H9 (cell line): ENCODE results near the gene MAP3K1. TPM values are rescaled to one million over a fixed set of nuclear protein-coding genes. Genes with fewer than 3 reads are reported as not detected.

Experiments used
- DNase-seq: peaks from one replicate; pipeline ENCODE4 v3.0.0-alpha.2; 2017
- H2AFZ ChIP-seq: one replicate; pipeline ENCODE4 v1.6.1; 2013; ENCODE audit warnings: mild to moderate bottlenecking, low read length, control low read depth, moderate library complexity
- H2AK5ac ChIP-seq: 2 replicates; pipeline ENCODE4 v1.6.1; 2013; ENCODE audit warnings: low read length, control low read depth, mixed read lengths; ENCODE audit not compliant: insufficient read length
- H2BK120ac ChIP-seq: one replicate; pipeline ENCODE4 v1.6.1; 2013; ENCODE audit warnings: low read depth, mild to moderate bottlenecking, low read length, control low read depth, inconsistent platforms; ENCODE audit not compliant: poor library complexity, severe bottlenecking
- H2BK12ac ChIP-seq: 2 replicates; pipeline ENCODE4 v1.6.1; 2013; ENCODE audit warnings: low read length, control low read depth, mixed read lengths, low read depth; ENCODE audit not compliant: insufficient read length
- H2BK15ac ChIP-seq: 2 replicates; pipeline ENCODE4 v1.6.1; 2013; ENCODE audit warnings: low read depth, low read length, control low read depth
- H2BK20ac ChIP-seq: one replicate; pipeline ENCODE4 v1.6.1; 2013; ENCODE audit warnings: low read depth, mild to moderate bottlenecking, low read length, control low read depth, inconsistent platforms; ENCODE audit not compliant: poor library complexity, severe bottlenecking
- H2BK5ac ChIP-seq: 2 replicates; pipeline ENCODE4 v1.6.1; 2013; ENCODE audit warnings: low read length, control low read depth, mixed read lengths; ENCODE audit not compliant: insufficient read length
- H3K14ac ChIP-seq: 2 replicates; pipeline ENCODE4 v1.6.1; 2013; ENCODE audit warnings: low read length, control low read depth; ENCODE audit not compliant: insufficient read depth
- H3K18ac ChIP-seq: 2 replicates; pipeline ENCODE4 v1.6.1; 2013; ENCODE audit warnings: low read depth, mild to moderate bottlenecking, mixed read lengths, low read length, control low read depth; ENCODE audit not compliant: insufficient read length
- H3K23ac ChIP-seq: 2 replicates; pipeline ENCODE4 v1.6.1; 2013; ENCODE audit warnings: low read length, control low read depth, mixed read lengths, low read depth; ENCODE audit not compliant: insufficient read length
- H3K23me2 ChIP-seq: 2 replicates; pipeline ENCODE4 v1.6.1; 2013; ENCODE audit warnings: low read depth, mild to moderate bottlenecking, mixed read lengths, low read length, control low read depth; ENCODE audit not compliant: insufficient read length, poor library complexity, severe bottlenecking
- H3K27ac ChIP-seq: 2 replicates; pipeline ENCODE4 v1.5.1; 2013; ENCODE audit warnings: low read length, control low read depth, mixed read lengths, low read depth; ENCODE audit not compliant: insufficient read length
- H3K27me3 ChIP-seq: 2 replicates; pipeline ENCODE4 v1.6.1; 2013; ENCODE audit warnings: low read length, control low read depth, inconsistent platforms; ENCODE audit not compliant: insufficient read depth
- H3K4ac ChIP-seq: 2 replicates; pipeline ENCODE4 v1.6.1; 2013; ENCODE audit warnings: low read depth, mild to moderate bottlenecking, control low read depth, inconsistent platforms, low read length, moderate library complexity
- H3K4me1 ChIP-seq: 2 replicates; pipeline ENCODE4 v1.6.1; 2013; ENCODE audit warnings: low read length, control low read depth, inconsistent platforms; ENCODE audit not compliant: insufficient read depth
- H3K4me2 ChIP-seq: 2 replicates; pipeline ENCODE4 v1.6.1; 2013; ENCODE audit warnings: low read length, control low read depth, mixed read lengths; ENCODE audit not compliant: insufficient read length, insufficient read depth
- H3K56ac ChIP-seq: 2 replicates; pipeline ENCODE4 v1.6.1; 2013; ENCODE audit warnings: low read depth, mild to moderate bottlenecking, mixed read lengths, low read length, control low read depth; ENCODE audit not compliant: insufficient read length
- H3K79me1 ChIP-seq: 2 replicates; pipeline ENCODE4 v1.6.1; 2013; ENCODE audit warnings: low read depth, mild to moderate bottlenecking, moderate library complexity, low read length, control low read depth, inconsistent platforms; ENCODE audit not compliant: insufficient read depth, poor library complexity, severe bottlenecking
- H3K79me2 ChIP-seq: 2 replicates; pipeline ENCODE4 v1.6.1; 2013; ENCODE audit warnings: low read length, control low read depth, inconsistent platforms; ENCODE audit not compliant: insufficient read depth
- H3K9ac ChIP-seq: 2 replicates; pipeline ENCODE4 v1.6.1; 2013; ENCODE audit warnings: low read length, control low read depth, mixed read lengths; ENCODE audit not compliant: insufficient read length; ENCODE audit errors: extremely low read depth
- H3K9me3 ChIP-seq: one replicate; pipeline ENCODE4 v1.6.1; 2013; ENCODE audit warnings: low read depth, low read length, inconsistent platforms; ENCODE audit not compliant: control insufficient read depth
- H3T11ph ChIP-seq: one replicate; pipeline ENCODE4 v1.6.1; 2013; ENCODE audit warnings: mild to moderate bottlenecking, low read length, control low read depth, inconsistent platforms
- H4K20me1 ChIP-seq: one replicate; pipeline ENCODE4 v1.6.1; 2013; ENCODE audit not compliant: control insufficient read depth, insufficient read length, insufficient read depth
- H4K5ac ChIP-seq: 2 replicates; pipeline ENCODE4 v1.6.1; 2013; ENCODE audit warnings: low read depth, mild to moderate bottlenecking, mixed read lengths, low read length, control low read depth; ENCODE audit not compliant: insufficient read length
- H4K8ac ChIP-seq: replicated peaks from 2 replicates; pipeline ENCODE4 v1.6.1; 2013; ENCODE audit warnings: low read length, control low read depth, mixed read lengths, low read depth; ENCODE audit not compliant: insufficient read length
- H4K91ac ChIP-seq: 2 replicates; pipeline ENCODE4 v1.6.1; 2013; ENCODE audit warnings: low read depth, mild to moderate bottlenecking, moderate library complexity, mixed read lengths, low read length, control low read depth; ENCODE audit not compliant: insufficient read length
- H3K27ac Mint-ChIP-seq, 3 experiments: 2 replicates in 2 of 3; 3 replicates in 1 of 3; pipeline ENCODE4 v1.8.0; 2020 to 2021; ENCODE audit warnings: mixed read lengths in 3 of 3, mild to moderate bottlenecking in 1 of 3, moderate library complexity in 1 of 3
- H3K27me3 Mint-ChIP-seq: 2 replicates; pipeline ENCODE4 v1.8.0; 2021; ENCODE audit warnings: low read depth, mild to moderate bottlenecking, moderate library complexity, mixed read lengths
- H3K36me3 Mint-ChIP-seq, 3 experiments: 2 replicates in 2 of 3; 3 replicates in 1 of 3; pipeline ENCODE4 v1.8.0; 2020 to 2021; ENCODE audit warnings: low read depth in 3 of 3, mixed read lengths in 3 of 3; ENCODE audit not compliant: insufficient read depth in 1 of 3
- H3K4me1 Mint-ChIP-seq, 2 experiments: 2 replicates each; pipeline ENCODE4 v1.8.0; 2020; ENCODE audit warnings: mixed read lengths in 2 of 2
- H3K4me3 Mint-ChIP-seq, 2 experiments: 2 replicates in 1 of 2; 3 replicates in 1 of 2; pipeline ENCODE4 v1.8.0; 2020 to 2021; ENCODE audit warnings: mild to moderate bottlenecking in 2 of 2, mixed read lengths in 2 of 2, moderate library complexity in 1 of 2
- H3K9me3 Mint-ChIP-seq, 2 experiments: 2 replicates in 1 of 2; 3 replicates in 1 of 2; pipeline ENCODE4 v1.8.0; 2020; ENCODE audit warnings: mild to moderate bottlenecking in 2 of 2, mixed read lengths in 2 of 2, moderate library complexity in 1 of 2
- CTCF ChIP-seq: fragments of 200-600 bp; sonication (generic); conservative IDR thresholded peaks from 3 replicates; pipeline ENCODE4 v1.8.0; 2021; ENCODE audit warnings: antibody characterized with exemption, mild to moderate bottlenecking
- WGBS: extraction: QIAGEN DNeasy Blood & Tissue Kit; methylation state at CpG from one replicate; pipeline ENCODE4 v1.1.7; 2013; ENCODE audit warnings: missing lambda C conversion rate, low lambda C conversion rate, mixed read lengths; ENCODE audit not compliant: insufficient read length; ENCODE audit errors: extremely low coverage; 5-methylcytosine and 5-hydroxymethylcytosine counted together
- total RNA-seq: library from RNA; stranded (reverse); gene quantifications from 2 replicates; pipeline ENCODE4 v1.2.1, GENCODE V29; 2021

The MAP3K1 gene
- total RNA-seq, 1 experiment from 2014 or later = 11.1 TPM

GRCh38 chr5:56851258-56851941, 36.1 kb downstream of the MAP3K1 start:
- H3K4ac ChIP-seq = no peak overlapping the region
- H3K79me2 ChIP-seq = no peaks in the 10 kb centered on the region
- H3K9ac ChIP-seq = no peak overlapping the region
- Mint-ChIP-seq H3K4me3 (no peak overlapping the region), H3K27ac (no peak overlapping the region; a peak in 1 of 7 replicates), H3K36me3 (no peaks in the 10 kb centered on the region), H3K27me3 (no peaks in the 10 kb centered on the region), H3K4me1 (peaks cover 20 to 31% of the 10 kb centered on the region in 2 experiments), H3K9me3 (no peaks in the 10 kb centered on the region)
- no peak overlapping the region for H3K56ac ChIP-seq
- H3K27me3 ChIP-seq = no peaks in the 10 kb centered on the region
- H2BK15ac ChIP-seq = no peak overlapping the region; the same call in 1 of the 2 replicates
- no peak overlapping the region for H4K91ac ChIP-seq
- H2AK5ac ChIP-seq = no peak overlapping the region
- H4K20me1 ChIP-seq = no peaks in the 10 kb centered on the region
- no peaks in the 10 kb centered on the region for H3K9me3 ChIP-seq
- H3K27ac ChIP-seq = no peak overlapping the region
- H3T11ph ChIP-seq = no peak overlapping the region
- H2BK120ac ChIP-seq = no peak overlapping the region
- H3K4me1 ChIP-seq = no peaks in the 10 kb centered on the region; the same call in 1 of the 2 replicates
- TF ChIP-seq CTCF = no peak
- no peak for DNase-seq
- no peak overlapping the region for H3K18ac ChIP-seq
- H4K8ac ChIP-seq = no peak overlapping the region
- H3K79me1 ChIP-seq = no peaks in the 10 kb centered on the region
- no peak overlapping the region for H3K4me2 ChIP-seq
- WGBS = no CpG with 5 or more reads among the region's 6 CpGs
- H3K23ac ChIP-seq = no peak overlapping the region
- no peak overlapping the region for H2BK5ac ChIP-seq
- H4K5ac ChIP-seq = no peak overlapping the region
- H2BK12ac ChIP-seq = no peak overlapping the region
- H2BK20ac ChIP-seq = no peak overlapping the region
- H2AFZ ChIP-seq = no peak overlapping the region
- no peak overlapping the region for H3K14ac ChIP-seq
- H3K23me2 ChIP-seq = no peaks in the 10 kb centered on the region
